K562 (cell line): ENCODE data around the gene CNOT1. TPM values are rescaled to one million over a fixed set of nuclear protein-coding genes. Genes with fewer than 3 reads are reported as not detected.

Source experiments
- ATAC-seq: fragments of 200-7000 bp; cut with Tn5 transposase; 3 replicates; pipeline ENCODE4 v1.9.1; 2020; ENCODE audit warnings: moderate library complexity
- BruUV-seq: library from RNA; stranded (reverse); fragments of 400-500 nt; replicated peaks from 2 replicates; lab custom pipeline; 2021; lab: Mats Ljungman, UMichigan
- CTCF ChIA-PET: fragments of 300-600 bp; formaldehyde crosslinking; extraction: SDS; loops from one replicate; lab custom pipeline; 2021; ENCODE audit warnings: low intra/inter-chr PET ratio; lab: Yijun Ruan, JAX
- POLR2A ChIA-PET: fragments of 300-600, 350-650 bp; sonication (Branson Sonifier 250); formaldehyde crosslinking; extraction: SDS; loops from one replicate; lab custom pipeline; 2021; ENCODE audit warnings: antibody characterized with exemption, inconsistent platforms; lab: Yijun Ruan, JAX
- DNase-seq, 4 experiments: peaks; one replicate each; pipeline versions ENCODE4 v3.0.0 to v3.0.0-alpha.2; 2011 to 2018; ENCODE audit warnings: low spot score in 3 of 4, mixed read lengths in 3 of 4; ENCODE audit errors: extremely low read depth in 1 of 4
- FAIRE-seq: peaks from 2 replicates; lab custom pipeline; 2011; peaks lifted over from hg19 to GRCh38; lab: Jason Lieb, UNC
- H2AFZ ChIP-seq: 2 replicates; pipeline ENCODE4 v1.6.0; 2011; ENCODE audit warnings: low read depth, low read length, control low read depth, inconsistent platforms
- H3K27ac ChIP-seq: fragments of 200-600 bp; 3 replicates; pipeline ENCODE4 v1.8.0; 2011; ENCODE audit warnings: low read depth, mild to moderate bottlenecking, control low read depth, inconsistent platforms, low read length, moderate library complexity, mixed read lengths; ENCODE audit errors: extremely low read depth
- H3K27me3 ChIP-seq, 2 experiments: fragments of 300-600 bp in 1 of 2; 2 replicates in 1 of 2; 3 replicates in 1 of 2; pipeline versions ENCODE4 v1.6.0 to v1.8.0; 2011; ENCODE audit warnings: inconsistent platforms in 2 of 2, low read length in 2 of 2, mild to moderate bottlenecking in 1 of 2, mixed read lengths in 1 of 2, moderate library complexity in 1 of 2; ENCODE audit not compliant: control insufficient read depth in 2 of 2, insufficient read depth in 2 of 2
- H3K36me3 ChIP-seq: fragments of 300-600 bp; 3 replicates; pipeline ENCODE4 v1.8.0; 2011; ENCODE audit warnings: mild to moderate bottlenecking, low read length, inconsistent platforms; ENCODE audit not compliant: control insufficient read depth, insufficient read depth
- H3K4me1 ChIP-seq, 2 experiments: fragments of 200-600 bp in 1 of 2; replicated peaks in 1 of 2; 2 replicates in 1 of 2; 3 replicates in 1 of 2; pipeline versions ENCODE4 v1.5.1 to v1.8.0; 2011; ENCODE audit warnings: inconsistent platforms in 2 of 2, low read length in 2 of 2, mild to moderate bottlenecking in 1 of 2, mixed read lengths in 1 of 2, moderate library complexity in 1 of 2; ENCODE audit not compliant: control insufficient read depth in 2 of 2, insufficient read depth in 2 of 2
- H3K4me2 ChIP-seq: 2 replicates; pipeline ENCODE4 v1.6.1; 2011; ENCODE audit warnings: low read length, control low read depth, inconsistent platforms, mixed read lengths; ENCODE audit not compliant: insufficient read depth
- H3K4me3 ChIP-seq: fragments of 200-600 bp; sonication (generic), shearing (Covaris generic); 2 replicates; pipeline ENCODE4 v1.5.1; 2016; ENCODE audit warnings: control low read depth, inconsistent platforms
- H3K79me2 ChIP-seq: fragments of 200-600 bp; 3 replicates; pipeline ENCODE4 v1.8.0; 2011; ENCODE audit warnings: low read length, inconsistent platforms; ENCODE audit not compliant: control insufficient read depth, insufficient read depth
- H3K9ac ChIP-seq, 2 experiments: 2 replicates each; pipeline versions ENCODE4 v1.6.0 to v1.6.1; 2011; ENCODE audit warnings: low read depth in 2 of 2, low read length in 2 of 2, control low read depth in 1 of 2, inconsistent platforms in 1 of 2, mild to moderate bottlenecking in 1 of 2, mixed read lengths in 1 of 2; ENCODE audit not compliant: insufficient read depth in 1 of 2
- H3K9me1 ChIP-seq: one replicate; pipeline ENCODE4 v1.6.0; 2011; ENCODE audit warnings: inconsistent platforms, mild to moderate bottlenecking, low read length, moderate library complexity; ENCODE audit not compliant: control insufficient read depth, insufficient read depth
- H3K9me3 ChIP-seq: replicated peaks from 2 replicates; pipeline ENCODE4 v1.5.1; 2011; ENCODE audit warnings: low read depth, low read length, inconsistent platforms; ENCODE audit not compliant: control insufficient read depth, insufficient read depth
- H4K20me1 ChIP-seq: replicated peaks from 2 replicates; pipeline ENCODE4 v1.6.1; 2011; ENCODE audit warnings: low read length, inconsistent platforms, mixed read lengths; ENCODE audit not compliant: control insufficient read depth, insufficient read depth
- FOXJ2 ChIP-seq: fragments of 200-800 bp; sonication (Bioruptor generic); IDR thresholded peaks from 2 replicates; pipeline ENCODE4 v1.6.1; 2016; ENCODE audit warnings: missing genetic modification characterization, missing compliant biosample characterization
- WGBS: fragments of 100-300 bp; shearing (Covaris generic); methylation state at CpG from one replicate; pipeline ENCODE4 v1.1.6; 2016; ENCODE audit warnings: low coverage, mixed read lengths; ENCODE audit not compliant: insufficient coverage; ENCODE audit errors: missing lambda C conversion rate; 5-methylcytosine and 5-hydroxymethylcytosine counted together
- in situ Hi-C: fragments of 300-500 bp; cut with MboI; formaldehyde crosslinking; loops from 4 replicates; pipeline ENCODE4 v1.15.0; 2018; ENCODE audit warnings: inconsistent platforms, mixed read lengths
- intact Hi-C: fragments of 100-400 bp; cut with micrococcal nuclease; formaldehyde crosslinking; loops from 2 replicates; pipeline ENCODE4 v1.14.2; 2022
- polyA plus RNA-seq, 8 experiments: library from polyadenylated mRNA; depleted of rRNA in 4 of 8; stranded (reverse) in 5 of 8; unstranded in 3 of 8; fragments of >200 nt; fragmentation: Nextera tagmentation in 2 of 8; fragmentation: Illumina TruSeq in 1 of 8; extraction: Ambion mirVana in 2 of 8; extraction: Trizol in 1 of 8; gene quantifications; 2 replicates each; pipeline versions ENCODE4 v1.2.1 to v1.2.3, GENCODE V29; 2011 to 2014; ENCODE audit warnings: inconsistent platforms in 1 of 8, missing spikeins in 1 of 8
- total RNA-seq, 7 experiments: library from RNA; depleted of rRNA in 6 of 7; stranded (reverse); fragments of >200 nt in 6 of 7; fragmentation: Illumina TruSeq in 2 of 7; extraction: Trizol in 2 of 7; gene quantifications; 2 replicates each; pipeline versions ENCODE4 v1.2.1 to v1.2.3, GENCODE V29; 2011 to 2021; ENCODE audit warnings: low replicate concordance in 1 of 7
- TF ChIP-seq, protein P1 (sequence below): sonication (generic); formaldehyde crosslinking; IDR thresholded peaks from 2 replicates; pipeline ENCODE4 v1.5.0; 2020; ENCODE audit warnings: missing genetic modification reagents

CNOT1 gene
- total and polyA plus RNA-seq, 9 of the 15 experiments (the other 6 are each of a cell fraction or from before 2014, with no cell fraction given), result 110 to 270 (median 220) TPM

DNA sequence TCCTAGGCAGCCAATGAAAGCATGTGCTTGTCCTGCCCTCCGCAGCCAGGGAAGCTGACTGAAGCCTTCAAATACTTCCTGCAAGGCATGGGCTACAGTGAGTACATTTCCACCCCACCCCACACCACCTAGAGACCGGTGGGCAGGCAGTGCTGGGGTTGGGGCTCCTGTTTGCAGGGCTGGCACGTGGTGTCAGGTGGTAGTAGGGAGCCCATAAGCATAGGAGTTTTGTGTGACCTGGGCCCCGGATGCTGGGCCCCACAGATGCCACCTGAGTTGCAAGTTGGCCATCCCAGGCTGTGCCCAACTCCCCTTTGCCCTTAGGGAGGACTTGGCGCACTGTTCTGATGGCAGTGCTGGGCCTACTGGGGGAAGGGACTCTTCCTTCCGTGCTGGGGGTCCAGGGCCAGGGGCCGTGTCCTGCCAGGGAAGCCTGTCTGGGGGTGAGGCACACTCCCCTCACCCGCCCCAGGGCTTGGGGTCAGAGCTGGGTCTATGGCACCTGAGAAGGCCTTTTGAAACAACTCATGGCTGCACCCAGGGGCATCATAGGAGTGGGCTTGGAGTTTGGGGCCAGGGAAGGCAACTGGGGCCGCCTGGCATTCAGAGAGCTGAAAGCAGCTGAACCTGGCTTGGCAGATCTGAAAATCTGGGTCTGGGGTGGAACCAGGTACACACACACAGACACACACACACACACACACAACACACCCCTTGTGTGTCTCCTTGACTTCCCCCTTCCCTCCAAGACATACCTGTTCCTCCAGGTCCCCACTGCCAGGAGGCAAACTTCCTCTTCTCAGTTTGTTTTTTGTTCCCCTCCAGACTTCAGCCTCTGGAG lies 120.2 kb downstream of the CNOT1 start:
- BruUV-seq, result no TSS peak
- no peaks in the 10 kb centered on the region; the same call in 1 of the 2 replicates for H4K20me1 ChIP-seq
- H3K4me3 ChIP-seq, result no peak overlapping the region
- peaks cover 6% of the 10 kb centered on the region; the same call in 2 of the 3 replicates for H3K79me2 ChIP-seq
- no peak overlapping the region; a peak in 1 of 4 replicates for H3K9ac ChIP-seq
- H3K36me3 ChIP-seq, result no peaks in the 10 kb centered on the region
- in situ Hi-C loops, result no loop called here
- DNase-seq (no peak), FAIRE-seq (no peak), ATAC-seq (no peak)
- peaks cover 0 to 33% of the 10 kb centered on the region in 2 experiments; a peak in 3 of 5 replicates for H3K4me1 ChIP-seq
- no peaks in the 10 kb centered on the region for H3K9me3 ChIP-seq
- ChIA-PET POLR2A (interaction anchor here (0.6 kb wide), 1 partner anchor 12 kb away, joined by 4 read pairs; no protein-coding TSS in a partner anchor), CTCF (no interaction called here)
- no peaks in the 10 kb centered on the region for H3K27me3 ChIP-seq
- H2AFZ ChIP-seq, result no peak overlapping the region
- intact Hi-C loops, result no loop called here
- WGBS, result 39% methylated on average over 9 of the region's 9 CpGs
- no peaks in the 10 kb centered on the region for H3K9me1 ChIP-seq
- no peak overlapping the region for H3K4me2 ChIP-seq
- TF ChIP-seq, protein P1, sequence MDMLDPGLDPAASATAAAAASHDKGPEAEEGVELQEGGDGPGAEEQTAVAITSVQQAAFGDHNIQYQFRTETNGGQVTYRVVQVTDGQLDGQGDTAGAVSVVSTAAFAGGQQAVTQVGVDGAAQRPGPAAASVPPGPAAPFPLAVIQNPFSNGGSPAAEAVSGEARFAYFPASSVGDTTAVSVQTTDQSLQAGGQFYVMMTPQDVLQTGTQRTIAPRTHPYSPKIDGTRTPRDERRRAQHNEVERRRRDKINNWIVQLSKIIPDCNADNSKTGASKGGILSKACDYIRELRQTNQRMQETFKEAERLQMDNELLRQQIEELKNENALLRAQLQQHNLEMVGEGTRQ (CRISPR knock-in tag), result no peak
- no peak for TF ChIP-seq FOXJ2
- H3K27ac ChIP-seq, result no peak overlapping the region
